Measurements from ENCODE around the gene RASSF8.
"Not testable (repeated sequence)": the region's sequence is repeated elsewhere in the genome, so short reads cannot be mapped to it uniquely, and the experiment has no call there.

RASSF8 gene

GRCh38 chr12:26057271-26057670, 98.8 kb downstream of the RASSF8 start:
- not testable (repeated sequence) for DNase-seq (ENCODE audit: low read depth in 2 of 2)

DNA sequence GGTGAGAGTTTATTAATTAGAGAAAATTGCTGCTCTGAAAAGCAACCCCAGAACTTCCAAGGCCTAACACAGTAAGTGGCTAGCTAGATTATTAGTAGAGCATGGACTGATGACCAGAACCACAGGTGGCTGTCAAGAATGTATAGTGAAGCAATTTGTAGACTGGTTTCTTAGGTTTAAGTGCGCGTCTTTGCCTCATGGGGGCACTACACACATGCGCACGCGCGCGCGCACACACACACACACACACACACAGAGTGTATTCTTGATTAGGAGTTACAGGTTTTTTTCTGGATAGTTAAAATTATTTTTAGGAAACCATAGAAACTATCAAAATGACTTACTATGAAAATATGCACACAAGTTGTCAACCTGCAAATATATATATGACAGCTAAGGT, 99.8 kb downstream of the RASSF8 start:
- no peak for DNase-seq (ENCODE audit: low read depth in 2 of 2)

DNA sequence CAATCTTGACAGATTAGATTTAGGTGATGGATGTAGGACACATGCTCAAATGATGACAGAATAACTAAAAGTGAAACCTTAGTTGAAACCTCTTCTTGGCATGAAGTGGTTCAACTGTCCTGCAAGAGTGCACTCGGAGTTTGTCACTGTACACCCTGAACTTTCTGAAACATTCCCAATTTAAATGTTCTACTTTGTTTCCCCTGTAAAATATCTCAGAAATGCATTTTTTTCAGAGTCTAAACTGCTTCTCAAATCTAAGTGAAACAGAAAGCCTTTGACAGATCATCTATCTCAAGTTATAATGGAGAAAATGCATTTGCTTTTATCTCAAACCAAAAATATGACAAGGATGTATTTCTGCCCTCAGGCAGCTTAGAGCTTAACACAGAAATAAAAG, 100.3 kb downstream of the RASSF8 start:
- DNase-seq (ENCODE audit: low read depth in 2 of 2): no peak

DNA sequence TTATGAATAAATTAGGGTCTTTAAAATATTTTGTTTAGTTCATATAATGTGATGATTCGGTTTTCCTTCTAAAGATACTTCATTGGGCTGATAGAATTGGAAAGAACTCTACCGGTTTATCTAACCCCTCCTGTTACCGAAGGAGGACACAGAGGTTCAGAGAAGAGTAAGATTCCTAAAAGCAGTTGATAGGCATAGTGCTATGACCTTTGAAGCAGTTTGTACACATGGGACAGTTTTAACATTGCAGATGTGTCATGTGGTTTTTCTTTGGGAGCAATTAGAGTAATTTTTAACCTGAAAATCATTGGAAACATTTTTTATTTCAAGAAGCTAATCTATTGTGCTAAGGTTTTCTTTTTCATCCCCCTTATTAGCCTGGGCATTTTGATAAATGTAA, 103.5 kb downstream of the RASSF8 start:
- no peak for DNase-seq (ENCODE audit: low read depth in 2 of 2)

DNA sequence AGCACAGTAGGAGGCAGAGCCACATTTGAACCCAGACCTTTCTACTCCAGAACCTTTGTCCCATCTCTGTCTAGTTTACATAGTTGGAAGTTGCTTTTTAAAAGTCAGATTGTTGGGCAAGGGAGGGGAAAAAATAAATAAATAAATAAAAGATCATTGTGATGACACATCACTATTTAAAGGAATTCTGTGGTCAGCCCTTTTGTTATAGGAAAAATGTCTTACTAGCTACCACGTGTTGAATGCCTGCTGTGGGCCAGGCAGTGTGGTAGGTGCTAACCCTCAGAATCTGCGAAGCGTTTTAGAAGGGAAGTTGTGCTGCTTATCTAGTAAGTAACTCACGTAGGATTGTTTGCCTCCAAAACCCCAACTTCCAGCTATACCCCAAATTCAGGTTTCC, 104.1 kb downstream of the RASSF8 start:
- no peak for DNase-seq (ENCODE audit: low read depth in 2 of 2)

- no peak for DNase-seq (ENCODE audit: low read depth in 2 of 2)
These were observed 107.0 kb downstream of the RASSF8 start for GRCh38 chr12:26065451-26065850.

DNA sequence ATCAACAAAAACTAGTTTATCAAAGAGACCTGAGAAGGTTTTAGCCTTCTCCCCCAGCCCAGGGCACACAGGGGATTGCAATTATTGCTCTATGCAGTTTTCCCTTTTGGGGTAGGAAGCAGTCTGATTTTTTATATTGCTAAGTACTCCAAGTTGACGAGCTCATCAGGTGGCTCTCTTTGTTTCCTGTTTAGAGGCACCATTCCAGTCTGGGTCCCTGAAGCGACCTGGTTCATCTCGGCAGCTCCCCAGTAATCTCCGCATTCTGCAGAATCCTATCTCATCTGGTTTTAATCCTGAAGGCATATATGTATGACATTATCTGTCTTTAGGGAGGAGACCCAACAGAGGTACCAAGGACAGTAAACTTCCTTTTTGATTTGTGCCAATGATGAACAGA, 110.0 kb downstream of the RASSF8 start:
- no peak for DNase-seq (ENCODE audit: low read depth in 2 of 2)

DNA sequence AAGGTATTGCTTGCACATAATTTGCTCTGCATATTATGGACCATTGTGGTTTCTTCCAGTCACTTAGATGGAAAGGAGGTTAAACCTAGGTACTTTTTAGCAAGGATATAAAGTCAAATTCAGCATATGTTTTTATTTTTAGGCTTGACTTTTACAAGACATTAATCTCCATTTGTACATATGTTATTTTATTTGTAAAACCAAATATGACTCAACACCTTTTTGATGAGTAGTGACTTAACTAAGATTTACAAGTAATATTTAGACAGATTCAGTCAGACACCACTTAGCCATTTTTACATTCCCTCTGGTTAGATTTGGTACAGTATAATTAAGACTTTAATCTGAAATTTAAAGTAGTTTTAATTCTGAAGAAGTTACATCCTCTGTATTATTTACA, 111.3 kb downstream of the RASSF8 start:
- no peak for DNase-seq (ENCODE audit: low read depth in 2 of 2)

DNA sequence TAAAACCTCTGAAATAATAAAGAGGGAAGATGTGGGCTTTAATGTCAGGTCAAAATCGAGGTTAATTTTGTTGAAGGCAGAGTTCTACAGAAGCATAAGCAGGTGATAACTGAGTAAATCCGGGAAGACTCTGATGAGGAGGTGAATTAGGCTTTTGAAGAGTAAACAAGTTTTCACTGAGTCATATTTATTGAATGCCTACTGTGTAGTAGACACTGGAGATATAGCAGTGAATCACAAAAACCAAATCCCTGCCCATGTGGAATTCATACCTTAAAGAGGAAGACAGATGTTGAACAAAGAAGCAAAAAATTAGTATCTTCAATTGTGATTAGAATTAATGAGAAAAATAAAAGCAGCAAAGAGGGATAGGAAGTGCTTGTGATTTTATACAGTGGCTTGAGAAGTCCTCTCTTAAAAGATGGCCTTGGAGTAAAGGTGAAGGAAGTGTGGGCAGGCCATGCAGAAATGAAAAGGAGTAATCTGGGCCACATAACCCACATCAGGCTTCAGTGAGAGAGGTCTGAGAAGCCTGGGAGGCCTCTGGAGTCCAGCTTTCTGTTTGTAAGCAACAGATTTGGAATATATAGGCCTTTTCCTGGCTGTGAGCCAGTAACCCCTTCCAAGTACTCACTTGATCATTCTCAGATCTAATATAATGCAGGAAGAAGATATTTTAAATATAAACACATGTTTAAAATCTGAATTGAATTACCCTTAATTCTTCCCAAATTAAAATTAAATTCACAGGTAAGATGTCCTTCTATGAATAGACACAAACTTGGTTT, 119.6 kb downstream of the RASSF8 start:
- DNase-seq (ENCODE audit: low read depth in 2 of 2): no peak

DNA sequence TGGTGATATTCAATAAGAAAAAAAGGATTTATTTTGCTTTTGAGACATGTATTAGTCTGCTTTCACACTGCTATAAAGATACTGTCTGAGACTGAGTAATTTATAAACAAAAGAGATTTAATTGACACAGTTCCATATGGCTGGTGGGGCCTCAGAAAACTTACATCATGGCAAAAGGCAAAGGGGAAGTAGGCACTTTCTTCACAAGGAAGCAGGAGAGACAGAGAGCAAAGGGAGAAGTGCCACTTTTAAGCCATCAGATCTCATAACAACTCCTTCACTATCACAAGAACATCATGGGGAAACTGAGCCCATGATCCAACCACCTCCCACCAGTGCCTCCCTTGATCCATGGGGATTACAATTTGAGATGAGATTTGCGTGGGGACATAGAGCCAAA, 122.4 kb downstream of the RASSF8 start:
- DNase-seq (ENCODE audit: low read depth in 2 of 2): no peak

- DNase-seq (ENCODE audit: low read depth in 2 of 2): no peak
These were observed 128.5 kb downstream of the RASSF8 start for GRCh38 chr12:26086936-26087335.

- no peak for DNase-seq (ENCODE audit: low read depth in 2 of 2)
These were observed 130.5 kb downstream of the RASSF8 start for GRCh38 chr12:26088998-26089397.

GRCh38 chr12:26090836-26091510, 132.5 kb downstream of the RASSF8 start:
- no peak for DNase-seq (ENCODE audit: low read depth in 2 of 2)

GRCh38 chr12:26091822-26092221, 133.3 kb downstream of the RASSF8 start:
- DNase-seq (ENCODE audit: low read depth in 2 of 2): no peak

- DNase-seq (ENCODE audit: low read depth in 2 of 2): no peak
These were observed 134.0 kb downstream of the RASSF8 start for GRCh38 chr12:26092346-26093105.

DNA sequence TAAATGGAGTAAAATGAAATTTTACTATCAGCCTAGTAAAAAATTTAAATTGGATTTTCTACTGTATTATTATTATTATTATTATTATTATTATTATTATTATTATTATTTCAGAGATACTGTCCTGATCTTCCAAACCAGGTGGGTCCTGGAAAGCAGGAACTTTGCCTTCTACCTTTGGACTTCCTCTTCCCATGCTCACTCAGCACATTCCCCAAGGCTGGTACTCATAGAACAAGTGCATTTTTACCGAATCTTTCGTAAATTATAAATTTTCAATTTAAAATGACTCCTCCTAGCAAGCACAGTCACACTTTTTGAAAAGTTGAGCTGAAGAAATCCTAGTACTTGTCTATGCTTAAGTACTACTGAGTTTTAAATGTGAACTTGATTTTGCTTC, 136.7 kb downstream of the RASSF8 start:
- no peak for DNase-seq (ENCODE audit: low read depth in 2 of 2)

- DNase-seq (ENCODE audit: low read depth in 2 of 2): no peak
These were observed 137.6 kb downstream of the RASSF8 start for GRCh38 chr12:26096036-26096435.

DNA sequence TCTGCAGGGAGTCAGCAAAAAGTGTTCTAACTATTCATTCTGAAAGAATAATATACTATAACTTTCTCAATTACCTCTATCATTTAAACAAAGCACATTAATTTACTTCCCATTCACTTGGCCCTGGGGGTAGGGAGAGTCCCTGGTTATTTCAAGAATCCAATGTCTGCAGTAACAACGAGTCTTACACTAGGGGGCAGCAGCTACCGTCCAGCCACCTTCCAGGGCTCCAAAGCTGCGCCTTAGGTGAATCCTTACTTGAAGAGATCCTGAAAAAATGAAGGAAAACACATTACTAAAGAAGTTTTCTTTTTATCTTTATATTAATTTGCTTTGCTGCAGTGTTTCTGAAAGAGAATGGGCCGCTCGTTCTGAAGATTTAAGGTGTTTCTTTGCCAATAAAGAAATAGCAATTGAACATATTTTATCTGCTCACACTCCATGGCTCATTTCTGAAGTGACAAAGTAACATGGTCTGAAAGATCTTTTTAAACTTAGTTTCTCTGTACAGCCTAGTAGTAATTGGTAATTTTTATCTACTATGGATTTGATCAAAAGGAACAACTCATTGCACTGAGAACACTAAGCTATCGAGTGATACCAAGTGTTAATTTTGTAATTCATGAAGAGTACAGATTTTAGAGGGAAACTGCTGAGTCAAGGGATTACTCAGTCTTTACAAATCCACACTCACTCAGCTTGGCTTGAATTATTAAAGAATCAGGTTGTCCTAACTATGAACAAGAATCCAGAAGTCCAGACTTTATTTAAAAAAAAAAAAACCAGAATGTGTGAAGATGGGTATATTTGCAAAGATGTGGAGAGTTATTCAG, 138.8 kb downstream of the RASSF8 start:
- DNase-seq (ENCODE audit: low read depth in 2 of 2): peak; percentile 12 to 33

DNA sequence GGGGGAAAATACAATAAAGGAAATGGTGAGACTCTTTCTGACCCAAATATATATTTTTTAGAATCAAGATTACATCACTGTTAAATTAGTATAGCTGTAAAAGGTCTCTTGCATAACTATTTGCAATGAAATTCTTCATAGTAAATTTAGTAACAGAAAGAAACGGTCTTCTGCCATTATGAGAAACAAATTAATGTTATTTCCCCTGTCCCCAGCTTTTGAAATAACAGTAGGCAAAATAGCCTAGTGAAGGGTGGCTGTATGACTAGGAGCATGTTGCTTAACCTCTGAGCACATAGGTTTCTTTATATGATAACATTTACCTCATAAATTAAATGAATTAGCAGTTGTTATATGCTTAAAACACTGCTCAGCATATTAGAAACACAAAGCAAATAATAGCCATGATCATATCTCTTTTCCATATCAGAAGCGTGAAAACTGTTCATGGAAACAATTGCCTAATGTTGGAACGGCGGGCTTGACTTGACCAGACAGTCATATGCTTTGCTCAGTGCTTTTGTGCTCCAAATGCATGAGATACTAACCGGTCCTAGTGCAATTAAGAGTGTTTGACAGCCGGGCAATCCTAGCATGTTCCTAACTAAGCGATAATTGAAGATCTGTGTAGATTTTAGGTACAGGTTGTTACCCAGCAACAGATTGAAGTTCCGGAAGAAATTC, 142.3 kb downstream of the RASSF8 start:
- DNase-seq (ENCODE audit: low read depth in 2 of 2): no peak

DNA sequence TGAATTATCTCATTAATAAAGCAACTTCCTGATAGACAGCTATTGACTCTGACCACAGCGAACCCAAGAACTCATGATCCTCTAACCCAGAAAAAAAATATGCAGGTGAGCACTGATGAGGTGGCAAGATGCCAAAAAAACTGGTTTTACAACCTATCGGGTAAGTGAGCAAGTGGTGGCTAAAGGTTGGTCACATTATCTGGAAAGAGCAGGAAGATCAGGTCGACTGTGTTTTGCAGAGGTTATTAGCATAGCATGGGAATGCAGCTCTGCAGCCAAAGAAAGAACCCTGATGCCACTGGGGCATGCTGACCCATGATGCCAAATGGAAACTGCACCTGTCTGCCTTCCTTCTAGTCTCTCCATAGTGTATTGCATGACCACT, 142.9 kb downstream of the RASSF8 start:
- DNase-seq (ENCODE audit: low read depth in 2 of 2): no peak

- no peak for DNase-seq (ENCODE audit: low read depth in 2 of 2)
These were observed 143.3 kb downstream of the RASSF8 start for GRCh38 chr12:26101763-26102162.
